SK-N-SH (cell line): Measurements from ENCODE around the gene ULBP1. TPM values are rescaled to one million over a fixed set of nuclear protein-coding genes. Genes with fewer than 3 reads are reported as not detected.
A peak's percentile ranks its signal among the peaks of the same experiment; 100 is the strongest.
"Not testable (repeated sequence)": the region's sequence is repeated elsewhere in the genome, so short reads cannot be mapped to it uniquely, and the experiment has no call there.

Source experiments
- CTCF ChIA-PET: fragments of 300-600, 350-600 bp; formaldehyde crosslinking; extraction: SDS; loops from one replicate; lab custom pipeline; 2021; lab: Yijun Ruan, JAX
- POLR2A ChIA-PET: fragments of 350-600 bp; sonication (Branson Sonifier 250); formaldehyde crosslinking; extraction: SDS; loops from one replicate; lab custom pipeline; 2020; ENCODE audit warnings: antibody characterized with exemption, inconsistent platforms; lab: Yijun Ruan, JAX
- DNase-seq: peaks from one replicate; pipeline ENCODE4 v3.0.0; 2012
- H2AFZ ChIP-seq: fragments of 200-600 bp; sonication (generic); 2 replicates; pipeline ENCODE4 v1.8.1; 2016; ENCODE audit warnings: antibody characterized with exemption, mild to moderate bottlenecking, low read depth
- H3F3A ChIP-seq: fragments of 200-600 bp; sonication (generic); replicated peaks from 2 replicates; pipeline ENCODE3; 2016; ENCODE audit warnings: antibody characterized with exemption, mild to moderate bottlenecking; ENCODE audit not compliant: insufficient read depth
- H3K27ac ChIP-seq, 2 experiments: fragments of 200-500 bp in 1 of 2; fragments of 200-600 bp in 1 of 2; sonication (Bioruptor generic) in 1 of 2; sonication (generic), shearing (Covaris generic) in 1 of 2; 2 replicates each; pipeline versions ENCODE4 v1.5.1 to v1.6.1; 2014 to 2016; ENCODE audit warnings: low read depth in 2 of 2, inconsistent platforms in 1 of 2, low read length in 1 of 2, mild to moderate bottlenecking in 1 of 2, mixed read lengths in 1 of 2
- H3K27me3 ChIP-seq: fragments of 200-600 bp; sonication (generic), shearing (Covaris generic); 2 replicates; pipeline ENCODE4 v1.6.1; 2016; ENCODE audit warnings: mixed run types; ENCODE audit not compliant: insufficient read depth
- H3K36me3 ChIP-seq, 2 experiments: fragments of 200-500 bp in 1 of 2; fragments of 200-600 bp in 1 of 2; sonication (Bioruptor generic) in 1 of 2; sonication (generic) in 1 of 2; replicated peaks in 1 of 2; 2 replicates each; pipeline versions ENCODE3 to v1.5.1; 2014 to 2016; ENCODE audit warnings: low read length in 1 of 2, mild to moderate bottlenecking in 1 of 2; ENCODE audit not compliant: insufficient read depth in 2 of 2, control insufficient read depth in 1 of 2
- H3K4me1 ChIP-seq, 2 experiments: fragments of 200-500 bp in 1 of 2; fragments of 200-600 bp in 1 of 2; sonication (Bioruptor generic) in 1 of 2; sonication (generic), shearing (Covaris generic) in 1 of 2; 2 replicates each; pipeline versions ENCODE4 v1.5.1 to v1.6.1; 2014 to 2016; ENCODE audit warnings: low read depth in 1 of 2, low read length in 1 of 2, mixed run types in 1 of 2; ENCODE audit not compliant: insufficient read depth in 2 of 2, control insufficient read depth in 1 of 2
- H3K4me2 ChIP-seq: fragments of 200-600 bp; sonication (generic), shearing (Covaris generic); 2 replicates; pipeline ENCODE4 v1.6.1; 2017; ENCODE audit warnings: mixed run types
- H3K4me3 ChIP-seq, 2 experiments: fragments of 200-500 bp in 1 of 2; fragments of 200-600 bp in 1 of 2; sonication (Bioruptor generic) in 1 of 2; sonication (generic), shearing (Covaris generic) in 1 of 2; 2 replicates each; pipeline versions ENCODE4 v1.5.1 to v1.8.1; 2014 to 2016; ENCODE audit warnings: low read depth in 2 of 2, inconsistent platforms in 1 of 2, low read length in 1 of 2, mild to moderate bottlenecking in 1 of 2, mixed read lengths in 1 of 2, moderate library complexity in 1 of 2
- H3K79me2 ChIP-seq: fragments of 200-600 bp; sonication (generic); 2 replicates; pipeline ENCODE4 v1.8.1; 2017; ENCODE audit warnings: mild to moderate bottlenecking; ENCODE audit not compliant: insufficient read depth
- H3K9ac ChIP-seq: fragments of 200-600 bp; sonication (generic); 2 replicates; pipeline ENCODE4 v1.6.1; 2017; ENCODE audit warnings: mixed run types
- H3K9me2 ChIP-seq: fragments of 200-600 bp; sonication (generic); 2 replicates; pipeline ENCODE4 v1.6.1; 2017; ENCODE audit warnings: mixed run types
- H3K9me3 ChIP-seq: fragments of 200-600 bp; sonication (generic); 2 replicates; pipeline ENCODE4 v1.6.1; 2017; ENCODE audit warnings: mixed run types, mild to moderate bottlenecking, moderate library complexity
- H4K20me1 ChIP-seq: fragments of 200-600 bp; sonication (generic); 2 replicates; pipeline ENCODE4 v1.6.1; 2017; ENCODE audit warnings: mild to moderate bottlenecking, mixed run types; ENCODE audit not compliant: insufficient read depth
- EZH2phosphoT487 ChIP-seq: fragments of 200-600 bp; sonication (generic); IDR thresholded peaks from 2 replicates; pipeline ENCODE4 v1.6.1; 2017; ENCODE audit warnings: low read depth, mixed run types, mild to moderate bottlenecking, antibody characterized with exemption, moderate library complexity, borderline replicate concordance
- FOSL2 ChIP-seq: IDR thresholded peaks from 2 replicates; pipeline ENCODE4 v1.4.0; 2012; ENCODE audit warnings: low read depth, mild to moderate bottlenecking, moderate library complexity, borderline replicate concordance
- FOXJ3 ChIP-seq: sonication (generic); formaldehyde crosslinking; IDR thresholded peaks from 2 replicates; pipeline ENCODE4 v1.5.1; 2020; ENCODE audit warnings: mild to moderate bottlenecking, missing genetic modification reagents
- FOXM1 ChIP-seq: IDR thresholded peaks from 2 replicates; pipeline ENCODE4 v1.4.0; 2012; ENCODE audit warnings: low read depth, mild to moderate bottlenecking
- JUND ChIP-seq: IDR thresholded peaks from 2 replicates; pipeline ENCODE4 v1.4.0; 2012
- MXI1 ChIP-seq: IDR thresholded peaks from 2 replicates; pipeline ENCODE4 v1.6.1; 2012; ENCODE audit warnings: mild to moderate bottlenecking, low read depth, low read length, improper control_type of control experiment
- NFIC ChIP-seq: IDR thresholded peaks from 2 replicates; pipeline ENCODE4 v1.4.0; 2012; ENCODE audit warnings: borderline replicate concordance
- RCOR1 ChIP-seq: fragments of 150-350 bp; IDR thresholded peaks from 2 replicates; pipeline ENCODE4 v1.6.1; 2017; ENCODE audit warnings: antibody characterized with exemption, low read length
- RFX5 ChIP-seq: IDR thresholded peaks from 2 replicates; pipeline ENCODE4 v1.6.1; 2012; ENCODE audit warnings: mild to moderate bottlenecking, improper control_type of control experiment, low read length
- WGBS: methylation state at CpG from one replicate; pipeline ENCODE4 v1.1.6; 2017; ENCODE audit warnings: low lambda C conversion rate; 5-methylcytosine and 5-hydroxymethylcytosine counted together
- polyA plus RNA-seq, 3 experiments: library from polyadenylated mRNA; depleted of rRNA; stranded (reverse); fragments of >200 nt; gene quantifications; 2 replicates each; pipeline ENCODE4 v1.2.3, GENCODE V29; 2012
- TF ChIP-seq, protein P1 (sequence below): IDR thresholded peaks from 2 replicates; pipeline ENCODE4; 2012
- TF ChIP-seq, protein P2 (sequence below): fragments of 200-600 bp; sonication (generic); IDR thresholded peaks from 2 replicates; pipeline ENCODE4 v1.6.1; 2017; ENCODE audit warnings: antibody characterized with exemption, mild to moderate bottlenecking, moderate library complexity
- TF ChIP-seq, protein P3 (sequence below): IDR thresholded peaks from 2 replicates; pipeline ENCODE4 v1.4.0; 2012; ENCODE audit warnings: low read depth, borderline replicate concordance
- TF ChIP-seq, protein P4 (sequence below): fragments of 150-350 bp; IDR thresholded peaks from 2 replicates; pipeline ENCODE4 v1.6.1; 2017; ENCODE audit warnings: antibody characterized with exemption, low read length, low read depth, borderline replicate concordance
- TF ChIP-seq, protein P5 (sequence below): fragments of 150-350 bp; IDR thresholded peaks from 2 replicates; pipeline ENCODE4 v1.6.1; 2016; ENCODE audit warnings: mild to moderate bottlenecking, low read depth, low read length

The ULBP1 gene
- polyA plus RNA-seq, 1 of the 3 experiments (the other 2 are of a cell fraction) = 0.02 TPM

DNA sequence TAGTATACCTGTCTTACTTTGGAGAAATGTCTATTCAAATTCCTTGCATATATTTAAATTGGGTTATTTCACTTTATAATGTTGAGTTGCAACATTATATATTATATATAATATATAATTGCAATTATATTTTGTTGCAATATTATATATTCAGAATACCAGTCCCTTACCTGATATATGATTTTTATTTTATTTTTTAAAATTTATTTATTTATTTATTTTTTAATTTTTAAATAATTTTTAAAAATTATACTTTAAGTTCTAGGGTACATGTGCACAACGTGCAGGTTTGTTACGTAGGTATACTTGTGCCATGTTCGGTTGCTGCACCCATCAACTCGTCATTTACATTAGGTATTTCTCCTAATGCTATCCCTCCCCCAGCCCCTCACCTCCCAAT, 36.7 kb upstream of the ULBP1 start:
- H3K27me3 ChIP-seq, H3K4me2 ChIP-seq, H3K36me3 ChIP-seq, H3K4me1 ChIP-seq, H4K20me1 ChIP-seq, H3K9ac ChIP-seq, H3K27ac ChIP-seq, H2AFZ ChIP-seq, H3K79me2 ChIP-seq, H3K9me2 ChIP-seq, H3K9me3 ChIP-seq, H3K4me3 ChIP-seq, POLR2A ChIA-PET, H3F3A ChIP-seq, DNase-seq: not testable (repeated sequence)
- CTCF ChIA-PET = interaction anchor here (0.6 to 1.0 kb wide), 3 partner anchors 11 to 93 kb away, joined by 3 to 4 read pairs (median 3); no protein-coding TSS in a partner anchor
- WGBS = 79% methylated on average over 4 of the region's 4 CpGs

DNA sequence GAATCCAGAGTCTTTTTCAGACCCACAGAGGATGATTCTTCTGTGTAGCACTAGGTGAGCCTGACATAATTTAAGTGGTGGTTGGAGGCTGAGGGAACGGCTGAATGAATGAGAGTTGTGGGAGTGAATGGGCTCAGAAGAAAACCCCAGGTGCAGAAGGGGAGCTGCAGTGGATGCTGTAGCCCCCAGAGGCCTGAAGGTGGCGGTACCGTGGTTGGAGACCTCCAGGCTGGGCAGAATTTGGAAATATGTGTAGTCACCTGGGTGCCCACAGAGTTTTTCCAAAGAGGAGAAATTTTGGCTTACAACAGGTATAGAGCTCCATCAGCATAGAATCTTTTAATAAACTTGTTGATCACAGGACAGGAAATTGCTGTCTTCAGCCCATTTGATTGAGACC, 34.3 kb upstream of the ULBP1 start:
- H3K79me2 ChIP-seq = no peaks in the 10 kb centered on the region
- peaks cover 0 to 3% of the 10 kb centered on the region in 2 experiments; a peak in 1 of 4 replicates for H3K4me1 ChIP-seq
- H3K27me3 ChIP-seq = peaks cover 4% of the 10 kb centered on the region; the same call in 1 of the 2 replicates
- CTCF ChIA-PET = interaction anchor here (0.7 to 1.2 kb wide), 2 partner anchors 12 to 89 kb away, joined by 3 to 4 read pairs; no protein-coding TSS in a partner anchor
- no peak overlapping the region; a peak in 1 of 4 replicates for H3K4me3 ChIP-seq
- H3K9ac ChIP-seq = no peak overlapping the region
- TF ChIP-seq NFIC (no peak), FOSL2 (no peak)
- TF ChIP-seq, protein P1, sequence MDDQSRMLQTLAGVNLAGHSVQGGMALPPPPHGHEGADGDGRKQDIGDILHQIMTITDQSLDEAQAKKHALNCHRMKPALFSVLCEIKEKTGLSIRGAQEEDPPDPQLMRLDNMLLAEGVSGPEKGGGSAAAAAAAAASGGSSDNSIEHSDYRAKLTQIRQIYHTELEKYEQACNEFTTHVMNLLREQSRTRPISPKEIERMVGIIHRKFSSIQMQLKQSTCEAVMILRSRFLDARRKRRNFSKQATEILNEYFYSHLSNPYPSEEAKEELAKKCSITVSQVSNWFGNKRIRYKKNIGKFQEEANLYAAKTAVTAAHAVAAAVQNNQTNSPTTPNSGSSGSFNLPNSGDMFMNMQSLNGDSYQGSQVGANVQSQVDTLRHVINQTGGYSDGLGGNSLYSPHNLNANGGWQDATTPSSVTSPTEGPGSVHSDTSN = no peak
- TF ChIP-seq, protein P2, sequence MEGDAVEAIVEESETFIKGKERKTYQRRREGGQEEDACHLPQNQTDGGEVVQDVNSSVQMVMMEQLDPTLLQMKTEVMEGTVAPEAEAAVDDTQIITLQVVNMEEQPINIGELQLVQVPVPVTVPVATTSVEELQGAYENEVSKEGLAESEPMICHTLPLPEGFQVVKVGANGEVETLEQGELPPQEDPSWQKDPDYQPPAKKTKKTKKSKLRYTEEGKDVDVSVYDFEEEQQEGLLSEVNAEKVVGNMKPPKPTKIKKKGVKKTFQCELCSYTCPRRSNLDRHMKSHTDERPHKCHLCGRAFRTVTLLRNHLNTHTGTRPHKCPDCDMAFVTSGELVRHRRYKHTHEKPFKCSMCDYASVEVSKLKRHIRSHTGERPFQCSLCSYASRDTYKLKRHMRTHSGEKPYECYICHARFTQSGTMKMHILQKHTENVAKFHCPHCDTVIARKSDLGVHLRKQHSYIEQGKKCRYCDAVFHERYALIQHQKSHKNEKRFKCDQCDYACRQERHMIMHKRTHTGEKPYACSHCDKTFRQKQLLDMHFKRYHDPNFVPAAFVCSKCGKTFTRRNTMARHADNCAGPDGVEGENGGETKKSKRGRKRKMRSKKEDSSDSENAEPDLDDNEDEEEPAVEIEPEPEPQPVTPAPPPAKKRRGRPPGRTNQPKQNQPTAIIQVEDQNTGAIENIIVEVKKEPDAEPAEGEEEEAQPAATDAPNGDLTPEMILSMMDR = peak; percentile 41; the same call in 1 of the 2 replicates
- TF ChIP-seq, protein P3, sequence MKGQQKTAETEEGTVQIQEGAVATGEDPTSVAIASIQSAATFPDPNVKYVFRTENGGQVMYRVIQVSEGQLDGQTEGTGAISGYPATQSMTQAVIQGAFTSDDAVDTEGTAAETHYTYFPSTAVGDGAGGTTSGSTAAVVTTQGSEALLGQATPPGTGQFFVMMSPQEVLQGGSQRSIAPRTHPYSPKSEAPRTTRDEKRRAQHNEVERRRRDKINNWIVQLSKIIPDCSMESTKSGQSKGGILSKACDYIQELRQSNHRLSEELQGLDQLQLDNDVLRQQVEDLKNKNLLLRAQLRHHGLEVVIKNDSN = no peak
- POLR2A ChIA-PET = no interaction called here
- H3K9me3 ChIP-seq = no peaks in the 10 kb centered on the region
- no peak overlapping the region for H2AFZ ChIP-seq
- no peaks in the 10 kb centered on the region for H4K20me1 ChIP-seq
- peaks cover 3% of the 10 kb centered on the region for H3F3A ChIP-seq
- H3K9me2 ChIP-seq = no peaks in the 10 kb centered on the region
- no peak overlapping the region for H3K27ac ChIP-seq
- no peaks in the 10 kb centered on the region for H3K36me3 ChIP-seq
- H3K4me2 ChIP-seq = no peak overlapping the region
- 0% methylated on average over 3 of the region's 3 CpGs for WGBS
- no peak for DNase-seq

DNA sequence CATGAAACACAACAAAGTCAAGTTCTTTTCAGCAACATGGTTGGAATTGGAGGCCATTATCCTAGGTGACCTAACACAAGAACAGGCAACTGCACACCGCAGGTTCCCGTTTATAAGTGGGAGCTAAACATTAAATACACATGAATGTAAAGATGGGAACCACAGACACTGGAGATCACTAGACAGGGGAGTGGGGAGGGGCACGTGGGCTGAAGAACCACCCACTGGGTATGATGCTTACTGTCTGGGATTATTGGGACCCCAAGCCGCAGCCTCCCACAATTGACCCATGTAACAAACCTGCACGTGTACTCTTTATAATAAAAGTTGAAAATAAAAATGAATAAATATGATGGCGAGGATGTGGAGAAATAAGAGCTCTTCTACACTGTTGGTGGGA, 32.2 kb upstream of the ULBP1 start:
- Histone ChIP-seq H3K36me3 (no peaks in the 10 kb centered on the region), H3F3A (peaks cover 3% of the 10 kb centered on the region), H4K20me1 (no peaks in the 10 kb centered on the region), H3K9me2 (no peaks in the 10 kb centered on the region), H3K9me3 (no peaks in the 10 kb centered on the region), H2AFZ (no peak overlapping the region), H3K27me3 (peaks cover 12% of the 10 kb centered on the region), H3K79me2 (no peaks in the 10 kb centered on the region), H3K9ac (no peak overlapping the region), H3K4me3 (no peak overlapping the region), H3K4me1 (no peaks in the 10 kb centered on the region), H3K4me2 (no peak overlapping the region), H3K27ac (no peak overlapping the region)
- 22% methylated on average over 6 of the region's 6 CpGs for WGBS
- no peak for DNase-seq
- ChIA-PET POLR2A (no interaction called here), CTCF (interaction anchor here (1.3 to 1.4 kb wide), 2 partner anchors 97 to 98 kb away, joined by 3 to 4 read pairs; no protein-coding TSS in a partner anchor)
- TF ChIP-seq EZH2phosphoT487 (no peak), JUND (no peak), RCOR1 (no peak), MXI1 (no peak), RFX5 (no peak), FOXM1 (no peak), FOXJ3 (CRISPR knock-in tag) (no peak)
- TF ChIP-seq, protein P4, sequence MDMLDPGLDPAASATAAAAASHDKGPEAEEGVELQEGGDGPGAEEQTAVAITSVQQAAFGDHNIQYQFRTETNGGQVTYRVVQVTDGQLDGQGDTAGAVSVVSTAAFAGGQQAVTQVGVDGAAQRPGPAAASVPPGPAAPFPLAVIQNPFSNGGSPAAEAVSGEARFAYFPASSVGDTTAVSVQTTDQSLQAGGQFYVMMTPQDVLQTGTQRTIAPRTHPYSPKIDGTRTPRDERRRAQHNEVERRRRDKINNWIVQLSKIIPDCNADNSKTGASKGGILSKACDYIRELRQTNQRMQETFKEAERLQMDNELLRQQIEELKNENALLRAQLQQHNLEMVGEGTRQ = no peak
- TF ChIP-seq, protein P5, sequence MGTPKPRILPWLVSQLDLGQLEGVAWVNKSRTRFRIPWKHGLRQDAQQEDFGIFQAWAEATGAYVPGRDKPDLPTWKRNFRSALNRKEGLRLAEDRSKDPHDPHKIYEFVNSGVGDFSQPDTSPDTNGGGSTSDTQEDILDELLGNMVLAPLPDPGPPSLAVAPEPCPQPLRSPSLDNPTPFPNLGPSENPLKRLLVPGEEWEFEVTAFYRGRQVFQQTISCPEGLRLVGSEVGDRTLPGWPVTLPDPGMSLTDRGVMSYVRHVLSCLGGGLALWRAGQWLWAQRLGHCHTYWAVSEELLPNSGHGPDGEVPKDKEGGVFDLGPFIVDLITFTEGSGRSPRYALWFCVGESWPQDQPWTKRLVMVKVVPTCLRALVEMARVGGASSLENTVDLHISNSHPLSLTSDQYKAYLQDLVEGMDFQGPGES = no peak
